ENCODE results near the gene MTCH2.

The MTCH2 gene

DNA sequence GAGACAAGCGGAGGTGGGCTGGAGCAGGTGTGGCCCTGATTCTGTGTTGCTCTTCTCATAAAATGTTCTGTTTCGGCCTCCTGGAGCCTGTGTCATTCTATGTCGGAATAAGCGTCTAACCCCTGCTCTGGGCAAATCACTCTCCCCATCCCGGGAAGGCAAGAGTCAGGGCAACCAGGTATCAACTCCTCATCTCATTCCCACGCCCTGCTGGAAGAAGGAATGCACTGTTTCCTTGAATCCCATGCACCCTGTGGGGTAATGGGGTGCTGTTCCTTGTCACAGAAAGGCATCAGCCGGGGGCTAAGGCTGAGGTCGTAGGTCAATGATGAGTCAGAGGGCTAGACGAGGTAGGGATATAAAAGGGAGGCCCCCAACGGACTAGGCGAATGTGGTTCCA is 53.2 kb downstream of the MTCH2 start:
- no peak for DNase-seq

DNA sequence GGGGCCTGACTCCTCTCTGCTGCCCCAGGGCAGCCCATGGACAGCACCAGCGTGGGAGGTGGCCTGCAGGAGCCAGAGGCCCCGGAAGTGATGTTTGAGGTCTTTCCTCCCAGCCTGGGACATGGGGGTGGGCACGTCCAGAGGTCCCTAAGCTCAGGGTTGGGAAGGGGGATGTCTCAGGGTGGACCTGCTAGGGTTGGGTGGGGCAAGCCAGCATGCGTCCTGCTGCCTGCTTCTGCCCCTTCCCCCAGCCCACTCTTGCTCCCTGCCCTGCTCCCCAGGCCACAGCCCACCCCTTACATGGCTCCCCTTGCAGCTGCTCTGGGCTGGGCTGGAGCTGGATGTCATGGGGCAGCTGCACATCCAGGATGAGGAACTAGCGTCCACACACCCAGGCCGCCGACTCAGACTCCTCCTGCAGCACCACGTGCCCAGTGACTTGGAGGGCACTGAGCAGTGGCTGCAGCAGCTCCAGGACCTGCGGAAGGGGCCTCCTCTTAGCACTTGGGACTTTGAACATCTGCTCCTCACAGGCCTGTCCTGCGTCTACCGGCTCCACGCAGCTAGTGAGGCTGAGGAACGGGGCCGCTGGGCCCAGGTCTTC is 54.5 kb downstream of the MTCH2 start:
- DNase-seq, result no peak

DNA sequence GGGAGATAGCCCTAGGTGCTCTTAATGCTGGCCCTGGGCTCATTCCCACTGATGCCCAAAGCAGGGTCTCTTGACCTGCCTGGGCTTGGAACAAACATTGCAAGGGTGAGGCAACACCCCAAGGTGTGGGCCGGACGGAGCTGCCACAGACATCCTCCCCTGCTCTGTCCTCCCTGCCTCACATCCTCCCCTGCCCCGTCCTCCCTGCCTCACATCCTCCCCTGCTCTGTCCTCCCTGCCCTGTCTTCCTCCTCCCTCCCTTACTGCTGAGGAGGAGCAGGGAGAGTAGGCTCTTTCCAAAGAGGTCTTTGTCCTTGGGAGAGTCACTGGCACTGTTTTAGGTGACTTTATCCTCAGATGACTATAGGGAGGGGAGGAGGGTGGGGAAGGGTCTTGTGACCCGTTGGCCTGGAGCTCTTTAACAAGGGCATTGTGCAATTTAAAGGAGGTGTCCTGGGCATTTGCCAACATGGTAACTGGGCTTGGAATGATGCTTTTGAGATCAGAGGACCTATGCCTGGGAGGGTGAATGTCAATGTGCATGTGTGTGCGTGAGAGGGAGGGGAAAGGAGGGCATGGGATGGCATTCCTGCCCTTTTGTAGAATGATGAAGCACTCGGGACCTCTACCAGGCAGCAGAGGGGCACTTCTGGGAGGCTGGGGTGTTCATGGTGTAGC is 55.2 kb downstream of the MTCH2 start:
- no peak for DNase-seq

DNA sequence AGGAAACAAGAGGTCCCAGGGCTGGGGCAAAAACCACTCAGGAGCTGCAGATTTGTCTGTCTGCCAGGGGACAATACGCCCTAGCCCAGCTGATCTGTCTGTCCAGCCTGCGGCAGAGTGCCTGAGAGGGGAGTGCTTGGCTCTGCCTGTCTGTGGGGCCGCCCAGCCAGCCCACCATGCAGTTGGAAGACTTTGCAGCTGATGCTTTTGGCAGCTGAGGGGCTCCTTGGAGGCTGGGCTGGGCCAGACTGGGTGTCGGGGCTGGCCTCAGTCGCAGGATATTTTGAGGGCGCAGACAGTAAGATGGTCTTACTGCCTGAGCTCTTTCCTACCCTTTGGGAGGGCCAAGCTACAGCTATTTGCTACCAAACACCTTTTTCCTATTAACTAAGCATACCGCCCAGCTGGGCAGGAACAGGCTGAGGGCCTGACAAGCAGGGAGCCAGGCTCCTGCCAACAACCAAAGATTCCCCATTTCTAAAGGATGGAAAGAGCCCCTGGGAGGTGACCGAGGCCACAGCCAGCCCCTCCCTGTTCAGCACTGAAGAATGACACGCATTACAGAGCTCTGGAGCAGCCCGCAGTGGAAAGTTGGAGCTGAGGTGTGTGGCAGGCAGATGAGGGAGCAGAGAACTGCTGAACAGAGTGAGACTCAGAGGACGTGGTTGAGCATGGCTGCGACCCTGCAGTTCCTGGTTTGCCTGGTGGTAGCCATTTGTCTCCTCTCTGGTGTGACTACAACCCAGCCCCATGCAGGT is 56.1 kb downstream of the MTCH2 start, which contains the start of gene FAM180B:
Gene FAM180B (plus strand): TSS at position 581 of the 758 bp plus-strand sequence. CDS start 91 bp downstream, at position 672.
- no peak for DNase-seq

DNA sequence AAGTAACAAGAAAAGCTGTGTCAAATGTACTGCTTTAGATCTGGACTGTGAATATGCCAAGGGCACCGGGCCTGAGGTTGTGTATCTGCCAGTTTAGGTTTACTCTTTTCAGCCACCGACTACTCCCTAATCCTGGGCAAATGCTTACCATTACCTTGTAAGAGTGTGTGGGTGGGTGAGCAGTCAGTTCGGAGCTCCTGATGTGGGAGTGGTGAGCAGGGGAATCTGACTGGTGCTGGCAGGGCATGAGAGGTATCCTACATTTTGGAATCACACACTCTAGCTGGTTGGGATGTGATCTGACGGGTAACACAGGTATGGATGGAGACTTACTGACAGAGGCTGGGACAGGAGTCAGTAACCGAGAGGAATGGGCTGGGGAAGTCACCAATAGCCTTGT is 58.5 kb downstream of the MTCH2 start:
- DNase-seq, result no peak

DNA sequence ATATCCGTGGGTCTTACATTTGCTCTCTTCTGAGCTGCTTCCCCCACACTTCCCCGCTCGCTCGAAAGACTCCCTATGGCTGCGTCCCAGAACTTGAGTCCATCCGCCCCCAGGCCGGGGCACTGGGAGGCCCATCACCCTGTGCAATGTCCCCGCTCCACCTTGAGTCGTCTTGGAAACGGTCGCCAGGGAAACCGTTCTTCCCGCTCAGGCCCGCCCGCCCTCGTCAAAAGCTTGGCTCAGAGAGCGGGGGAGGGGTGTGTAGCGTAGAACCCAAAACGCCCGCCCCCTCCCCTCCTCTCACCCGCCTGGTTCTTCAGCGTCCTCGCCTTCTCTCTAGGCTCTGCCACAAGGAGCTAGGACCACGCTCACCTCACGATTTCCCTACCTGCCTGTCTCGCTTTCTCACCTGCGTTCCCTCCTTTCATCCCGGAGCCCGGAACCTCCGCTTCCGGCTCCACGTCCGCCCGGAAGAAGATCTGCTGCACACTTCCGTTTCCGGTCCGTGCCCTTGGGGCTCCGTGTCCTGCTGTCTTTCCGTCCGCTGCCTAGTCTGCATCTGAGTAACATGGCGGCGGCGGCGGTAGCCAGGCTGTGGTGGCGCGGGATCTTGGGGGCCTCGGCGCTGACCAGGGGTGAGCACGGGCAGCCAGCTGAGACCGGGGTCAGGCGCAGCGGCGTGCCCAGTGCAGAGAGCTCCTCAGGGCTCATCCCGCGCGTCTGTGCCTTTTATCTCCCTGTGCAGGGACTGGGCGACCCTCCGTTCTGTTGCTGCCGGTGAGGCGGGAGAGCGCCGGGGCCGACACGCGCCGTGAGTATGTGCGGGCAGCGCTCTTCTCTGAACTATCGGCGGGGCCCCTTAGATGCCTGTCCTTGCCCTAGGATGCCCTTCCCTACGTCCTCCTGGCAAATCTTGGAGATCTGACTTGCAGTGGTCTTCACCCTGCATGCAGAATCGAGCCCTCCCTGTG is 63.5 kb downstream of the MTCH2 start, which contains the start of the genes KBTBD4 and NDUFS3:
Gene KBTBD4 (minus strand): TSS at position 447 of the 971 bp plus-strand sequence. CDS start 19 bp downstream, at position 428.
Gene NDUFS3 (plus strand): TSS at position 551 of the 971 bp plus-strand sequence. CDS start 18 bp downstream, at position 569.
- DNase-seq, result peak; percentile 70

DNA sequence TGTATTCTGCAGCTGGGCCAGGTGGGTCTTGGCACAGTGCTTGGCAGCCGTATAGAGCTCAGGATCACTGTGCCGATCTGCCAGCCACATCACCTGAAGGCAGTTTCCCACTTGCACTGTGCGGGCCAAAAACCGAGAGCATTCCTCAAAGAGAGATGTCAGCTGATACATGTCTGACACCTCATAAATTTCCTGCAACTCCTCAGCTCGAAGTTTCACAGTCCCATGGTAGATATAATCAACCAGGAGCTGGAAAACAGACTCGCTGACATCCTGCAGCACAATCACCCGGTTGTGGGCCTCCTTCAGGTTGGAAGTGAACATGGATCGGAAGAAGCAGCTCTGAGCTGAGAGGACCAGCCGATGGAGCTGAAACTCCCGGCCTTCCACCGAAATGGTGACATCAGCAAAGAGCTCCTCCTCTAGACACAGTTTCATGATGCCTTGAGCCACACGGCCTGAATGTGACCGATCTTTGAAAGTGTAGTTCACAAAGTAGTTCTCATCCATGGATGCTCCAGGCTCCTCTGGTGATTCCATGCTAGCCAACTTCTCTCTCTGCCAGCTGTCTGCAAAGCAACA is 64.8 kb downstream of the MTCH2 start:
- no peak for DNase-seq

DNA sequence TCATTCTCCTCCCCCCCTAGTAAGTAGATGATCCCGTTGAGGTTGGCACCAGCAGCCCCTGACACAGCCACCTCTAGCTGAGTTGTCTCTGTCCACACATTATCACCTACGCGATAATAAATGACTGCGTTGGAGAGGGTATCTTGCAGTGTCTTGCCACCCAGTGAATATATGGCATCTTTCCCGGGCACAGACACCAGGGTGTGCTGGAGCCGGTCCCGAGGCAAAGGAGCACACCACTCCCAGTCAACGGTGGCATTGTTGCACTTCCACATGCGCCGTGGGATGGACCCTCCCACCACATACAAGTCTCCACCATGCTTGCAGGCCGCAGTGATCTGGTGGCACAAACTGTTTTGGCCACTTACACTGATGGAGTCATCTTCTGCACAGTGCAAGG is 69.0 kb downstream of the MTCH2 start:
- no peak for DNase-seq

DNA sequence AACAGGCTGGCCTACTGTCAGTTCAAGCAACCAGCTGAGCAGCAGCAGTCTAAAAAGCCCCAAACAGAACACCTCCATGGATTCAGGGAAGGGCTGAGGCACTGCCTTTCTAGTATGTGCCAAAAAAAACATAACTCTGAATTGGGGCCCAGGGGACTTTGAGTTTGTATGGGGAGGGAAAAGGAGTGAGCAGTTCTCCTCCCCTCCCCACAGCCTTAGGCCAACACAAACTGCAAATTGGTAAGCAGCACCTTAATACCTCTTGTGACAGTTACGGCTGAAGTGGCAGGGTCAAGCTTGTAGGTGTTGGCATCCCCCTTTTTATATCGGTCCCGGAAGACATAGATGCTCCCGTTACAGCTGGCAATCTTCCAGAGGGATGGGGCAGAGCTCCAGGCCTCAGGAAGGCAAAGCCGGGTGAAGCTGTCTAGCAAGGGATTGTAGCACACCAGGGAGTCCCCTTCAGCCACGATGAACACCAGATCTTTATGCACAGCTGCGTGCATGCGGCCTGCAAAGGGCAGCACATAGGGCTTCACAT is 69.6 kb downstream of the MTCH2 start:
- DNase-seq, result no peak

DNA sequence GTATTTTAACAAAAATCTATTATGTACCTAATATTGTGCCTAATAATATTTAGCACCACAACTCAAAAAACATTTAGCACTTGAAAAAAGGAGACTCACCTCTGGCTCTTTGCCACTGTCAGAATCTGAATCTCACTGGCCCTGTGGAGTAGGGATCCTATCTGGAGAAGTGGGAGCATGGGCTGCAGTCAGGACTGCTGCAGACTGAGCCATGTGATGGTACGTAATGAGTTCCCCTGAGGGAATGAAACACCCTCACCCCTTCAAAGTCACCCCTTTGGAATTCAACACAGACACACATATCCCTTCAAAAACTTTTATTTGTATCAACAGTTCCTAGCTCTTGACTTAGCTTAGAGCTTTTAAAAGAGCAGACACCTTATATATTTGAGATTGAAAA is 70.5 kb downstream of the MTCH2 start:
- DNase-seq, result no peak

DNA sequence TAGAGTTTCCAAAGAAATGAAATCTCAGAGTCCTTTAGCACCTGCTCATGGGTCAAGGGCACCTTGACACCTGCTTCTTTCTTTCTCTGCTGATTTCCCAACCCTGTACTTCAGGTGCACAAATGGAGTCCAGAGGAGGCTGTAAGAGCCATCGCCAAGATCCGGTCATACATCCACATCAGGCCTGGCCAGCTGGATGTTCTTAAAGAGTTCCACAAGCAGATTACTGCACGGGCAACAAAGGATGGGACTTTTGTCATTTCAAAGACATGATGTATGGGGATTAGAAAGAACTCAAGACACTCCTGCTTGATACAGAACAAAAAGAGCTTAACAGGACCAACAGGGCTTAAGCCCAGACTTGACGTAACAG is 71.0 kb downstream of the MTCH2 start:
- DNase-seq, result no peak

DNA sequence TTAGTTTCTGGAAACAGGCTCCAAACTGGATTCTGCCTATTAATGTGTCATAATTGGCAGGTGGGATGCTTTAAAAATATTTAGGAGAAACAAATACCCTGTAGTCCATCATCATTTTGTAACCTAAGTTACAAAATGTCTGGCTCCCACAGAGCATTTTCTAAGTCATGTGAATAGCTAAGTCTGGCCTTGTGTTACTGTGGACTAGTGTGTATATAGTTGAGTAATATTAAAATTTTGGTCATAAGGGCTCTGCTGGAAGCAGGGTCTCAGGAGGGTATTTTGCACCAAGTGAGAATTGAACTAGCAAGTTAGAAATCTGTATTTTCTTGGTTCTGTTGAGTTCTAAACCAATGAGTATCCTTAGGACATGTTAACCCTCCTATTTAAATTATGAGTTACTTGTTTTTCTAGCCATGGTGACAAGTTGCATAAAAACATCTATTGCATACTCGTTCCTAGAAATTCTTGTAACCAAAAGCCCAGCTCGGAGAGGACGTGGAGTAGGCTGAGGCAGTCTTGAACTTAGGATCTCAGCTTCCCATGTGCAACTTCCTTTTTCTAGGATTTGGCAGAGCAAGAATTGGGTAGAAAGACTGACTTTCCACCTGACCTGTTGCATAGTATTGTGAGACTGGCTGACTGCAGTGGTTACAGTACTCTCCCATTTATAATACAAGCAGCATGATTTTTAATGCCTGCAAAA is 71.6 kb downstream of the MTCH2 start:
- no peak for DNase-seq

DNA sequence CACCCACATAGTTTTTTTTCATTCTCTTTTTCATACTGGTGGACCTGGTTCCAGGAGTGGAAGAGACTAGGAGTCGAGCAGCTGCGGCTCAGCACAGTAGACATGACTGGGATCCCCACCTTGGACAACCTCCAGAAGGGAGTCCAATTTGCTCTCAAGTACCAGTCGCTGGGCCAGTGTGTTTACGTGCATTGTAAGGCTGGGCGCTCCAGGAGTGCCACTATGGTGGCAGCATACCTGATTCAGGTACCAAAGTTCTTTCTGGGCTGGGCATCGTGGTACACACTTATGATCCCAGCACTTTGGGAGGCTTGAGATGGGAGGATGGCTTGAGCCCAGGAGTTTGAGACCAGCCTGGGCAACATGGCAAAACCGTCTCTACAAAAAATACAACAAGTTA is 72.7 kb downstream of the MTCH2 start:
- DNase-seq, result no peak
